Measurements from ENCODE around the gene LYSET. TPM values are rescaled to one million over a fixed set of nuclear protein-coding genes. Genes with fewer than 3 reads are reported as not detected.

Gene LYSET
- total and polyA plus RNA-seq, 9 of the 15 experiments (the other 6 are each of a cell fraction or from before 2014, with no cell fraction given): 7.6 to 36.6 (median 15.9) TPM

- TF ChIP-seq ETV5 (CRISPR knock-in tag; IDR thresholded peaks at IDR 0.05; ENCODE audit: low read depth) (no peak), FOXP4 (CRISPR knock-in tag; IDR thresholded peaks at IDR 0.05; ENCODE audit: borderline replicate concordance) (no peak), USF2 (CRISPR knock-in tag; IDR thresholded peaks at IDR 0.05) (peak; percentile 72), LCOR (CRISPR knock-in tag; IDR thresholded peaks at IDR 0.05) (no peak), EHMT2 (IDR thresholded peaks at IDR 0.05) (peak; percentile 40; the same call in 1 of the 2 replicates), ZFP30 (CRISPR knock-in tag; IDR thresholded peaks at IDR 0.05; ENCODE audit: borderline replicate concordance) (no peak), ZNF583 (CRISPR knock-in tag; IDR thresholded peaks at IDR 0.05) (no peak), ZNF224 (CRISPR knock-in tag; IDR thresholded peaks at IDR 0.05) (no peak), ETV1 (tag; conservative IDR thresholded peaks at IDR 0.05; ENCODE audit: low read depth) (no peak), POLR2AphosphoS5 (IDR thresholded peaks at IDR 0.05; ENCODE audit: control insufficient read depth, insufficient read depth, low read depth, low read length) (no peak), NR2C1 (IDR thresholded peaks at IDR 0.05) (no peak), NR2C1 (tag; IDR thresholded peaks at IDR 0.05) (no peak), TEAD1 (CRISPR knock-in tag; IDR thresholded peaks at IDR 0.05) (no peak), ZNF12 (CRISPR knock-in tag; IDR thresholded peaks at IDR 0.05) (no peak), NFYB (IDR thresholded peaks at IDR 0.05; ENCODE audit: extremely low read depth, insufficient read length) (peak; percentile 14), MIER1 (IDR thresholded peaks at IDR 0.05; ENCODE audit: low read depth) (no peak), ZNF175 (CRISPR knock-in tag; IDR thresholded peaks at IDR 0.05; ENCODE audit: low read depth) (no peak), ZNF277 (CRISPR knock-in tag; IDR thresholded peaks at IDR 0.05; ENCODE audit: borderline replicate concordance) (no peak)
- TF ChIP-seq, protein P1, sequence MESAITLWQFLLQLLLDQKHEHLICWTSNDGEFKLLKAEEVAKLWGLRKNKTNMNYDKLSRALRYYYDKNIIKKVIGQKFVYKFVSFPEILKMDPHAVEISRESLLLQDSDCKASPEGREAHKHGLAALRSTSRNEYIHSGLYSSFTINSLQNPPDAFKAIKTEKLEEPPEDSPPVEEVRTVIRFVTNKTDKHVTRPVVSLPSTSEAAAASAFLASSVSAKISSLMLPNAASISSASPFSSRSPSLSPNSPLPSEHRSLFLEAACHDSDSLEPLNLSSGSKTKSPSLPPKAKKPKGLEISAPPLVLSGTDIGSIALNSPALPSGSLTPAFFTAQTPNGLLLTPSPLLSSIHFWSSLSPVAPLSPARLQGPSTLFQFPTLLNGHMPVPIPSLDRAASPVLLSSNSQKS (CRISPR knock-in tag; IDR thresholded peaks at IDR 0.05): no peak
Observed at GRCh38 chr14:93148979-93149378, 36.1 kb upstream of the LYSET start (continued).

All from K562 (cell line).